ENCODE data around the gene NEU3. TPM values are rescaled to one million over a fixed set of nuclear protein-coding genes. Genes with fewer than 3 reads are reported as not detected.

The NEU3 gene, protein sequence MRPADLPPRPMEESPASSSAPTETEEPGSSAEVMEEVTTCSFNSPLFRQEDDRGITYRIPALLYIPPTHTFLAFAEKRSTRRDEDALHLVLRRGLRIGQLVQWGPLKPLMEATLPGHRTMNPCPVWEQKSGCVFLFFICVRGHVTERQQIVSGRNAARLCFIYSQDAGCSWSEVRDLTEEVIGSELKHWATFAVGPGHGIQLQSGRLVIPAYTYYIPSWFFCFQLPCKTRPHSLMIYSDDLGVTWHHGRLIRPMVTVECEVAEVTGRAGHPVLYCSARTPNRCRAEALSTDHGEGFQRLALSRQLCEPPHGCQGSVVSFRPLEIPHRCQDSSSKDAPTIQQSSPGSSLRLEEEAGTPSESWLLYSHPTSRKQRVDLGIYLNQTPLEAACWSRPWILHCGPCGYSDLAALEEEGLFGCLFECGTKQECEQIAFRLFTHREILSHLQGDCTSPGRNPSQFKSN
- total RNA-seq: 6.8 and 7.5 TPM in 2 replicates

DNA sequence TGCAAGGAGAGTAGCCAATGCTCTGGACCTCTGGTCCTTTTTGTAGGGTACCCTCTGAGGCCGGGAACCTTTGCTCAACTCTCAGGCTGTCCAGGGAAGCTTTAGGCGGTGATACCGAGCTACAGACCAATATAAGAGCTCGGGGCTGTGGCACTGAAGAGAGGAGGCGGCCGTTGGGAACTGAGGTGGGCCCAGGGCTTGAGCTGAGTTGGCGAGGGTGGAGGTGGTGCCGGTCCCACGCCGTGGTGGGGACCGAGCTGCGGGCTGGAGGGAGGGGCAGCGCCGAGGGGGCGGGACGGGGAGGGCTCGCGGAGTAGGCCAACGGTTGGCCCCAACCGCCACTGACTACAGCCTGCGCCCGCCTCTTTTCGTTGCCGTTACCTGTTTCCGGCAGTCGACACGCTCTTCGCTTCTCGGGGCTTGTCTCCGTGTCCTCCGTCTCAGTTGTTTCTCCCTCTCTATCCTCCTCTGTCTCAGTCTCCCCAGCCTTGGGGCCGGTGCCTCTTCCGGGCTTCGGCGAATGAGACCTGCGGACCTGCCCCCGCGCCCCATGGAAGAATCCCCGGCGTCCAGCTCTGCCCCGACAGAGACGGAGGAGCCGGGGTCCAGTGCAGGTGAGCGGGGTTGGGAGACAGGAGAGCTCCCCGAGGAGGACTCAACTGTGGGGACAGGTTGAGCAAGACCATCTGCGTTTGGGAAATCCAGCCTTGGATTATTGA lies at the start of gene NEU3:
NEU3 (plus strand) TSS at position 393 of the 719 bp plus-strand sequence; CDS start at position 521, 128 bp downstream.

GRCh38 chr11:74948898-74949752 lies 39.6 kb upstream of the NEU3 start, which contains the start of the genes SPCS2 and XRRA1:
TSS of gene SPCS2 (plus strand) at chr11:74949266. CDS start at chr11:74949286, 20 bp downstream.
TSS of gene XRRA1 (minus strand) at chr11:74949091. CDS start at chr11:74940878, 8,213 bp downstream.

Other genes starting within 250 kb of the NEU3 start
- 16.9 and 22.9 TPM in 2 replicates for gene RNF169, start 240.1 kb upstream of the NEU3 start, total RNA-seq
- gene XRRA1, start 39.8 kb upstream of the NEU3 start, total RNA-seq: 20.5 and 25.9 TPM in 2 replicates
- 30.0 and 31.6 TPM in 2 replicates for gene SPCS2, start 39.7 kb upstream of the NEU3 start, total RNA-seq
- gene OR2AT4, start 107.9 kb downstream of the NEU3 start, total RNA-seq: not detected in 2 replicates
- 0.30 and 0.88 TPM in 2 replicates for gene SLCO2B1, start 162.2 kb downstream of the NEU3 start, total RNA-seq

Measured in smooth muscle cell of the umbilical artery (primary cell).